Measurements from ENCODE around the gene CEACAM19. TPM values are rescaled to one million over a fixed set of nuclear protein-coding genes. Genes with fewer than 3 reads are reported as not detected.

CEACAM19 gene
- total RNA-seq, 2 donors from 2014 or later, result 3.4 to 6.2 TPM

DNA sequence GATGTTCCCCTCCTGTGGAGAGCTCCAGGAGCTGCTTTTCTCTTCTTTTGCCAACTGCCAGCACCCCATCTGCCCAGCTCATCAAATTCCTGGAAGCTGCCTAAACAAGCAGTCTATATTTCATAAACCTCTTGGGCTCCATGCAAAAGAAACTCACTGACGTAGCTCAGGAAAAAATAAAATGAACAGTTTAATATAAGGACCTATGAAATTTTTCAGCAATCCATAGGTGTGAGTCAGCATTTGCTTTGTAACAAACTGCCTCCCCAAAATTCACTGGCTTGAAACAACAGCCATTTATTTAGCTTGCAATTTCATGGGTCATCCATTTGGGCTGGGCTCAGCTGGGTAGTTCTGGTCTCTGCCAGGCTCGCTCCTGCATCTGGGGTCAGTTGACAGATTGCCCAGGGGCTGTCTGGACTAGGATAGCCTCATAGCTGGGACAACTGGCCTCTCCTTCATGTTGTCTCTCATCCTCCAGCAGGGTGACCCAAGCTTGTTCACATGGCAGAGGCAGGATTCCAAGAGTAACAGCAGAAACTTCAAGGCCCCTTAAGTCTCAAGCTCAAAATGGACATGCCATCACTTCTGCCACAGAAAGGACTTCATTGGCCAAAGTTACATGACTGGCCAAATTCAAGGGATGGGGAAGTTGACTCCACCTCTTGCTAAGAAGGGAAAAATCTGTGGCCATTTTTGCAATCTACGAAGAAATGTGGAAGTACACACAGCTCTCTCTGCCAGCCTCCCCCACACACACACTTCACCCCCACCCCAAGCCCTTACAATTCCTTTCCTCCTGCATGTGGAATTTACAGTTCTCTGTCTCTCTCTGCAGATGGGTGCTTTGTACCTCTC, 35.5 kb upstream of the CEACAM19 start:
- ATAC-seq (ENCODE audit: insufficient number of reproducible peaks, low FRiP score, low read depth) (no peak), DNase-seq (ENCODE audit: low spot score) (no peak)
- no peaks in the 10 kb centered on the region for H3K36me3 ChIP-seq
- no peaks in the 10 kb centered on the region for H3K9me3 ChIP-seq
- no peaks in the 10 kb centered on the region for H3K27me3 ChIP-seq (replicated peaks; ENCODE audit: insufficient read depth)
- peaks cover 0 to 22% of the 10 kb centered on the region in 2 donors for H3K4me1 ChIP-seq (ENCODE audit: control insufficient read depth in 1 of 2, low read depth in 2 of 2)
- H3K4me3 ChIP-seq, result no peak overlapping the region
- TF ChIP-seq, protein P1, sequence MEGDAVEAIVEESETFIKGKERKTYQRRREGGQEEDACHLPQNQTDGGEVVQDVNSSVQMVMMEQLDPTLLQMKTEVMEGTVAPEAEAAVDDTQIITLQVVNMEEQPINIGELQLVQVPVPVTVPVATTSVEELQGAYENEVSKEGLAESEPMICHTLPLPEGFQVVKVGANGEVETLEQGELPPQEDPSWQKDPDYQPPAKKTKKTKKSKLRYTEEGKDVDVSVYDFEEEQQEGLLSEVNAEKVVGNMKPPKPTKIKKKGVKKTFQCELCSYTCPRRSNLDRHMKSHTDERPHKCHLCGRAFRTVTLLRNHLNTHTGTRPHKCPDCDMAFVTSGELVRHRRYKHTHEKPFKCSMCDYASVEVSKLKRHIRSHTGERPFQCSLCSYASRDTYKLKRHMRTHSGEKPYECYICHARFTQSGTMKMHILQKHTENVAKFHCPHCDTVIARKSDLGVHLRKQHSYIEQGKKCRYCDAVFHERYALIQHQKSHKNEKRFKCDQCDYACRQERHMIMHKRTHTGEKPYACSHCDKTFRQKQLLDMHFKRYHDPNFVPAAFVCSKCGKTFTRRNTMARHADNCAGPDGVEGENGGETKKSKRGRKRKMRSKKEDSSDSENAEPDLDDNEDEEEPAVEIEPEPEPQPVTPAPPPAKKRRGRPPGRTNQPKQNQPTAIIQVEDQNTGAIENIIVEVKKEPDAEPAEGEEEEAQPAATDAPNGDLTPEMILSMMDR (IDR thresholded peaks at IDR 0.05), result no peak
- H3K27ac ChIP-seq, result peak overlapping the region in 1 of 2 donors; percentile 27

DNA sequence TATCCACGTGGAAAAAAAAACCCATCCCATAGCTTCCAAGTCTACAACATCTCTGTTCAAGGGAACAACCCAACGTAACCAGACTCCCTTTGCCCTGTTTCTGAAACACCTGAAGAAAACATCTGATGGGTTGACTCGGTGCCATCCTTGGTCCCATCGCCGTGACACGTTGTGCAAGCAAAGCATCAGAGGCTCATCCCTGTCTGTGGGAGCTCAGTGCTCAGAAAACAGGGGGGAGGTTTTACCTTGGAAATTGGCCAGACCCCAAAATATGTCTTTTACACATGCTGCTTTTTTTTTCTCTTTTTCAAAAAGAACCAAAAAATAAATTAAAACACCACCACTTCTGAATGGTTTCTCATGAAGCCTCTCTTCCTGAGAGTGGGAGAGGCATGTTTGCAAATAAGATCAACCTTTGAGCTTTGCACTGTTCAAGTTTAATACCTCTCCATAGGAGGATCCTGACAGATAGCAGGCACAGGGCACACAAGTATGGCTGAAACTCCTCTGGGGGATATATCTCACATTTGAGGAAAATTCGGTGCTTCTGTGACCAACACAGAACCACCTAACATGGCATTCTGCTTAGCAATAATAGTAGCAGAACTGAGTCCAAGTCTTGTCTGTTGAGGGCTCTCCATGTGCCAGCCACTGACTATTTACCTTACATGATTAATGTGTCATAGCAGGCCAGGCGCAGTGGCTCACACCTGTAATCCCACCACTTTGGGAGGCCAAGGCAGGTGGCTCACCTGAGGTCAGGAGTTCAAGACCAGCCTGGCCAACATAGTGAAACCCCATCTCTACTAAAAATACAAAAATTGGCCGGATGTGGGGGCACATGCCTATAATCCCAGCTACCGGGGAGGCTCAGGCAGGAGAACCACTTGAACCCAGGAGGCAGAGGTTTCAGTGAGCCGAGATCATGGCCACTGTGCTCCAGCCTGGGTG, 34.6 kb upstream of the CEACAM19 start:
- TF ChIP-seq, protein P1 (IDR thresholded peaks at IDR 0.05), result no peak
- Histone ChIP-seq H3K27me3 (replicated peaks; ENCODE audit: insufficient read depth) (no peaks in the 10 kb centered on the region), H3K36me3 (no peaks in the 10 kb centered on the region), H3K4me1 (ENCODE audit: control insufficient read depth in 1 of 2, low read depth in 2 of 2) (peaks cover 0 to 22% of the 10 kb centered on the region in 2 donors), H3K9me3 (no peaks in the 10 kb centered on the region), H3K4me3 (no peak overlapping the region), H3K27ac (no peak overlapping the region)
- ATAC-seq (ENCODE audit: insufficient number of reproducible peaks, low FRiP score, low read depth) (no peak), DNase-seq (ENCODE audit: low spot score) (no peak)

DNA sequence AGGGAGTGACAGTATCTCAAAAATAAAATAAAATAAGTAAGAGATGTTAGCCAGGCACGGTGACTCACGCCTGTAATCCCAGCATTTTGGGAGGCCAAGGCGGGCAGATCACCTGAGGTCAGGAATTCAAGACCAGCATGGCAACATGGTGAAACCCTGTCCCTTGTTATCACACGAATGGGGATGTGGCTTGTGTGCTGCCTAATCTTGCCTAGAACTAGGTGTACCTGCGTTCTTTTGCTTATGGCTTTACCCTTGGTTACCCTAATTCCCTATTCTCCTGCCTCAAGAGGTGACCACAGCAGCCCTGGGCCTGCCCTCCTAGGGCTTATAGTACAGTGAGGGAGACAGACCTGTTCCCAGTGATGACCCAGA, 33.9 kb upstream of the CEACAM19 start:
- Histone ChIP-seq H3K9me3 (no peaks in the 10 kb centered on the region), H3K36me3 (no peaks in the 10 kb centered on the region), H3K27me3 (replicated peaks; ENCODE audit: insufficient read depth) (no peaks in the 10 kb centered on the region), H3K4me1 (ENCODE audit: control insufficient read depth in 1 of 2, low read depth in 2 of 2) (peaks cover 0 to 22% of the 10 kb centered on the region in 2 donors), H3K27ac (no peak overlapping the region), H3K4me3 (no peak overlapping the region)
- DNase-seq (ENCODE audit: low spot score) (no peak), ATAC-seq (ENCODE audit: insufficient number of reproducible peaks, low FRiP score, low read depth) (no peak)
- TF ChIP-seq, protein P1 (IDR thresholded peaks at IDR 0.05), result no peak

DNA sequence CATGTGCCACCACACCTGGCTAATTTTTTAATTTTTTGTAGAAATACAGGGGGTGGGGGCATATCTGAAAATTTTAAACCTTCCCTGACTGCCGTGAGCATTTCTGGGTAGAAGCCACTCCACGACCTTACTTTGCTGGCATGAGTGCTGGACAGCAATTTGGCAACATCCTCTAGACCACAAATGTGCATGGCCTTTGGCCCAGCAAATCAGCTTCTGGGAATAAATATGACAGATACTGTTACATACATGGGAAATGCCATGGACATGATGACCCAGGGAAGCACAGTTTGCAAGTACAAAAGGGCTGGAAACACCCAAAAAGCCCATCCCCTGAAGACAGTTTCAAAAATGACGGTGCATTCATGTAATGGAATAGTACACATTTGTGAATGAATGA, 30.8 kb upstream of the CEACAM19 start:
- no peaks in the 10 kb centered on the region for H3K9me3 ChIP-seq
- no peaks in the 10 kb centered on the region for H3K36me3 ChIP-seq
- peaks cover 0 to 12% of the 10 kb centered on the region in 2 donors for H3K4me1 ChIP-seq (ENCODE audit: control insufficient read depth in 1 of 2, low read depth in 2 of 2)
- no peaks in the 10 kb centered on the region for H3K27me3 ChIP-seq (replicated peaks; ENCODE audit: insufficient read depth)
- H3K4me3 ChIP-seq, result no peak overlapping the region
- no peak overlapping the region for H3K27ac ChIP-seq
- ATAC-seq (ENCODE audit: insufficient number of reproducible peaks, low FRiP score, low read depth) (no peak), DNase-seq (ENCODE audit: low spot score) (no peak)
- TF ChIP-seq, protein P1 (IDR thresholded peaks at IDR 0.05), result no peak

Data from thoracic aorta (tissue), 2 donors.